ENCODE results near the gene USP22.

USP22 gene

GRCh38 chr17:21082001-21082436, 39.2 kb upstream of the USP22 start:
- no peak overlapping the region for H3K4me3 ChIP-seq (ENCODE audit: low read depth, low read length)
- no peak for DNase-seq (ENCODE audit: low read depth)
- no peak for TF ChIP-seq CTCF (IDR thresholded peaks at IDR 0.05; ENCODE audit: low read depth, low read length, missing control alignments)
- in situ Hi-C loops (cut with HindIII; ENCODE audit: low sequenced_read_pairs): no loop called here

- no peak overlapping the region for H3K4me3 ChIP-seq (ENCODE audit: low read depth, low read length)
- in situ Hi-C loops (cut with HindIII; ENCODE audit: low sequenced_read_pairs): no loop called here
- TF ChIP-seq CTCF (IDR thresholded peaks at IDR 0.05; ENCODE audit: low read depth, low read length, missing control alignments): no peak
- DNase-seq (ENCODE audit: low read depth): no peak
Observed at GRCh38 chr17:21079196-21079595, 36.4 kb upstream of the USP22 start.

GRCh38 chr17:21078016-21078780, 35.4 kb upstream of the USP22 start:
- no peak overlapping the region for H3K4me3 ChIP-seq (ENCODE audit: low read depth, low read length)
- in situ Hi-C loops (cut with HindIII; ENCODE audit: low sequenced_read_pairs): no loop called here
- DNase-seq (ENCODE audit: low read depth): no peak
- no peak for TF ChIP-seq CTCF (IDR thresholded peaks at IDR 0.05; ENCODE audit: low read depth, low read length, missing control alignments)

- no peak for DNase-seq (ENCODE audit: low read depth)
- no peak for TF ChIP-seq CTCF (IDR thresholded peaks at IDR 0.05; ENCODE audit: low read depth, low read length, missing control alignments)
- H3K4me3 ChIP-seq (ENCODE audit: low read depth, low read length): no peak overlapping the region
- in situ Hi-C loops (cut with HindIII; ENCODE audit: low sequenced_read_pairs): no loop called here
Observed at GRCh38 chr17:21077281-21077680, 34.5 kb upstream of the USP22 start.

GRCh38 chr17:21076242-21076641, 33.4 kb upstream of the USP22 start:
- in situ Hi-C loops (cut with HindIII; ENCODE audit: low sequenced_read_pairs): no loop called here
- TF ChIP-seq CTCF (IDR thresholded peaks at IDR 0.05; ENCODE audit: low read depth, low read length, missing control alignments): no peak
- DNase-seq (ENCODE audit: low read depth): no peak
- H3K4me3 ChIP-seq (ENCODE audit: low read depth, low read length): no peak overlapping the region

GRCh38 chr17:21075739-21076085, 32.9 kb upstream of the USP22 start:
- no peak overlapping the region for H3K4me3 ChIP-seq (ENCODE audit: low read depth, low read length)
- no peak for DNase-seq (ENCODE audit: low read depth)
- no peak for TF ChIP-seq CTCF (IDR thresholded peaks at IDR 0.05; ENCODE audit: low read depth, low read length, missing control alignments)
- in situ Hi-C loops (cut with HindIII; ENCODE audit: low sequenced_read_pairs): no loop called here

Measured in astrocyte of the cerebellum (primary cell).